ENCODE data around the gene TRIB2. TPM values are rescaled to one million over a fixed set of nuclear protein-coding genes. Genes with fewer than 3 reads are reported as not detected.
A peak's percentile ranks its signal among the peaks of the same experiment; 100 is the strongest.

The TRIB2 gene
- total and polyA plus RNA-seq, 3 experiments from 2014 or later, result 9.4 to 48.6 (median 9.6) TPM

GRCh38 chr2:12722447-12723316 is 5.9 kb downstream of the TRIB2 start:
- peak overlapping the region; percentile 33 for H3K4me3 ChIP-seq (ENCODE audit: low read length)
- DNase-seq, result no peak
- no peaks in the 10 kb centered on the region for H3K27me3 ChIP-seq (ENCODE audit: insufficient read depth, low read length, poor library complexity, severe bottlenecking)
- ChIA-PET CTCF (interaction anchor here (2.6 kb wide), 1 partner anchor 208 kb away, joined by 10 read pairs; no protein-coding TSS in a partner anchor), POLR2A (interaction anchor here (1.2 to 1.7 kb wide), 2 partner anchors 14 to 972 kb away, joined by 4 read pairs; no protein-coding TSS in a partner anchor)
- Mint-ChIP-seq H3K36me3 (peaks cover 10 to 61% (median 24%) of the 10 kb centered on the region in 3 donors), H3K4me1 (peaks cover 81 to 88% (median 85%) of the 10 kb centered on the region in 3 donors), H3K27me3 (no peaks in the 10 kb centered on the region), H3K9me3 (no peaks in the 10 kb centered on the region), H3K27ac (peak overlapping the region in 6 of 8 donors; percentile 6 to 88 (median 60)), H3K4me3 (peak overlapping the region; percentile 93 to 100 (median 99))
- no peaks in the 10 kb centered on the region for H3K9me3 ChIP-seq (ENCODE audit: low read length)
- H3K4me1 ChIP-seq (ENCODE audit: insufficient read depth, low read length), result peaks cover 78% of the 10 kb centered on the region
- no peak overlapping the region for H3K27ac ChIP-seq (ENCODE audit: low read depth, low read length)
- peaks cover 47% of the 10 kb centered on the region for H3K36me3 ChIP-seq (ENCODE audit: insufficient read depth, low read length)

GRCh38 chr2:12723736-12724463 is 7.2 kb downstream of the TRIB2 start:
- Histone ChIP-seq H3K4me3 (ENCODE audit: low read length) (no peak overlapping the region), H3K27ac (ENCODE audit: low read depth, low read length) (no peak overlapping the region), H3K36me3 (ENCODE audit: insufficient read depth, low read length) (peaks cover 47% of the 10 kb centered on the region), H3K4me1 (ENCODE audit: insufficient read depth, low read length) (peaks cover 90% of the 10 kb centered on the region), H3K9me3 (ENCODE audit: low read length) (no peaks in the 10 kb centered on the region), H3K27me3 (ENCODE audit: insufficient read depth, low read length, poor library complexity, severe bottlenecking) (no peaks in the 10 kb centered on the region)
- Mint-ChIP-seq H3K4me1 (peaks cover 93 to 100% (median 97%) of the 10 kb centered on the region in 3 donors), H3K4me3 (peak overlapping the region in 2 of 7 donors; percentile 15 to 32), H3K27me3 (no peaks in the 10 kb centered on the region), H3K9me3 (no peaks in the 10 kb centered on the region), H3K36me3 (peaks cover 10 to 49% (median 24%) of the 10 kb centered on the region in 3 donors), H3K27ac (peak overlapping the region in 3 of 8 donors; percentile 31 to 83 (median 55))
- ChIA-PET CTCF (interaction anchor here (0.9 to 2.6 kb wide), 2 partner anchors 207 to 283 kb away, joined by 4 to 10 read pairs; no protein-coding TSS in a partner anchor), POLR2A (no interaction called here)
- DNase-seq, result no peak

- ChIA-PET CTCF (interaction anchor here (2.6 to 5.5 kb wide), 2 partner anchors 8 to 206 kb away, joined by 10 to 45 read pairs; partner anchors contain the start of gene TRIB2), POLR2A (interaction anchor here (1.2 kb wide), 1 partner anchor 9 kb away, joined by 4 read pairs; no protein-coding TSS in a partner anchor)
- Mint-ChIP-seq H3K4me1 (peaks cover 94 to 100% (median 99%) of the 10 kb centered on the region in 3 donors), H3K4me3 (peak overlapping the region in 2 of 7 donors; percentile 14 to 52), H3K27me3 (no peaks in the 10 kb centered on the region), H3K36me3 (peaks cover 10 to 55% (median 21%) of the 10 kb centered on the region in 3 donors), H3K9me3 (no peaks in the 10 kb centered on the region), H3K27ac (peak overlapping the region in 6 of 8 donors; percentile 19 to 84 (median 61))
- DNase-seq, result no peak
- Histone ChIP-seq H3K27me3 (ENCODE audit: insufficient read depth, low read length, poor library complexity, severe bottlenecking) (no peaks in the 10 kb centered on the region), H3K27ac (ENCODE audit: low read depth, low read length) (no peak overlapping the region), H3K36me3 (ENCODE audit: insufficient read depth, low read length) (peaks cover 47% of the 10 kb centered on the region), H3K4me1 (ENCODE audit: insufficient read depth, low read length) (peaks cover 88% of the 10 kb centered on the region), H3K4me3 (ENCODE audit: low read length) (no peak overlapping the region), H3K9me3 (ENCODE audit: low read length) (no peaks in the 10 kb centered on the region)
These were observed 8.8 kb downstream of the TRIB2 start for GRCh38 chr2:12725233-12726187.

- H3K9me3 ChIP-seq (ENCODE audit: low read length), result no peaks in the 10 kb centered on the region
- Mint-ChIP-seq H3K36me3 (peaks cover 11 to 62% (median 22%) of the 10 kb centered on the region in 3 donors), H3K4me1 (peaks cover 93 to 100% (median 99%) of the 10 kb centered on the region in 3 donors), H3K4me3 (peak overlapping the region in 1 of 7 donors; percentile 6), H3K9me3 (no peaks in the 10 kb centered on the region), H3K27me3 (no peaks in the 10 kb centered on the region), H3K27ac (peak overlapping the region in 6 of 8 donors; percentile 19 to 90 (median 42))
- H3K36me3 ChIP-seq (ENCODE audit: insufficient read depth, low read length), result peaks cover 53% of the 10 kb centered on the region
- CTCF ChIA-PET, result interaction anchor here (3.9 to 5.5 kb wide), 2 partner anchors 9 to 205 kb away, joined by 18 to 45 read pairs; partner anchors contain the start of gene TRIB2
- no peak for DNase-seq
- no peak overlapping the region for H3K27ac ChIP-seq (ENCODE audit: low read depth, low read length)
- peaks cover 83% of the 10 kb centered on the region for H3K4me1 ChIP-seq (ENCODE audit: insufficient read depth, low read length)
- no peak overlapping the region for H3K4me3 ChIP-seq (ENCODE audit: low read length)
- no peaks in the 10 kb centered on the region for H3K27me3 ChIP-seq (ENCODE audit: insufficient read depth, low read length, poor library complexity, severe bottlenecking)
- POLR2A ChIA-PET, result interaction anchor here (1.2 kb wide), 1 partner anchor 10 kb away, joined by 4 read pairs; no protein-coding TSS in a partner anchor
These were observed 9.5 kb downstream of the TRIB2 start for GRCh38 chr2:12726271-12726670.

- H3K9me3 ChIP-seq (ENCODE audit: low read length), result no peaks in the 10 kb centered on the region
- Mint-ChIP-seq H3K27ac (peak overlapping the region; percentile 19 to 97 (median 86)), H3K36me3 (peaks cover 14 to 70% (median 22%) of the 10 kb centered on the region in 3 donors), H3K27me3 (no peaks in the 10 kb centered on the region), H3K4me3 (peak overlapping the region in 5 of 7 donors; percentile 71 to 92 (median 74)), H3K4me1 (peaks cover 92 to 100% (median 99%) of the 10 kb centered on the region in 3 donors), H3K9me3 (no peaks in the 10 kb centered on the region)
- peaks cover 55% of the 10 kb centered on the region for H3K36me3 ChIP-seq (ENCODE audit: insufficient read depth, low read length)
- no peak for DNase-seq
- peaks cover 83% of the 10 kb centered on the region for H3K4me1 ChIP-seq (ENCODE audit: insufficient read depth, low read length)
- no peak overlapping the region for H3K27ac ChIP-seq (ENCODE audit: low read depth, low read length)
- CTCF ChIA-PET, result interaction anchor here (3.9 to 5.5 kb wide), 2 partner anchors 10 to 204 kb away, joined by 18 to 45 read pairs; partner anchors contain the start of gene TRIB2
- H3K4me3 ChIP-seq (ENCODE audit: low read length), result peak overlapping the region; percentile 35
- H3K27me3 ChIP-seq (ENCODE audit: insufficient read depth, low read length, poor library complexity, severe bottlenecking), result no peaks in the 10 kb centered on the region
- POLR2A ChIA-PET, result interaction anchor here (0.5 to 3.3 kb wide), 2 partner anchors 10 to 577 kb away, joined by 3 to 27 read pairs; partner anchors contain the start of gene TRIB2
These were observed 10.3 kb downstream of the TRIB2 start for GRCh38 chr2:12727065-12727464.

- Histone ChIP-seq H3K4me1 (ENCODE audit: insufficient read depth, low read length) (peaks cover 83% of the 10 kb centered on the region), H3K27me3 (ENCODE audit: insufficient read depth, low read length, poor library complexity, severe bottlenecking) (no peaks in the 10 kb centered on the region), H3K27ac (ENCODE audit: low read depth, low read length) (no peak overlapping the region), H3K4me3 (ENCODE audit: low read length) (peak overlapping the region; percentile 35), H3K9me3 (ENCODE audit: low read length) (no peaks in the 10 kb centered on the region), H3K36me3 (ENCODE audit: insufficient read depth, low read length) (peaks cover 50% of the 10 kb centered on the region)
- H3K4me3 Mint-ChIP-seq, result peak overlapping the region; percentile 44 to 92 (median 73)
- ChIA-PET CTCF (interaction anchor here (1.2 to 5.5 kb wide), 4 partner anchors 10 to 279 kb away, joined by 5 to 45 read pairs (median 12); partner anchors contain the start of gene TRIB2), POLR2A (interaction anchor here (3.3 kb wide), 1 partner anchor 11 kb away, joined by 27 read pairs; the partner anchor contains the start of gene TRIB2)
- peaks cover 90 to 100% (median 99%) of the 10 kb centered on the region in 3 donors for H3K4me1 Mint-ChIP-seq
- no peaks in the 10 kb centered on the region for H3K27me3 Mint-ChIP-seq
- H3K27ac Mint-ChIP-seq, result peak overlapping the region; percentile 75 to 97 (median 90)
- no peaks in the 10 kb centered on the region for H3K9me3 Mint-ChIP-seq
- H3K36me3 Mint-ChIP-seq, result peaks cover 14 to 70% (median 20%) of the 10 kb centered on the region in 3 donors
- no peak for DNase-seq
These were observed 10.9 kb downstream of the TRIB2 start for GRCh38 chr2:12727641-12728040.
